CD14-positive monocyte (primary cell): ENCODE measurements around the gene GLTPD2. TPM values are rescaled to one million over a fixed set of nuclear protein-coding genes. Genes with fewer than 3 reads are reported as not detected.

Source experiments
- DNase-seq, 3 donors: peaks; one replicate each; pipeline ENCODE4 v3.0.0-alpha.2; 2011 to 2022
- H2AFZ ChIP-seq: 2 replicates; pipeline ENCODE4 v1.6.0; 2012; ENCODE audit warnings: mild to moderate bottlenecking, low read depth, low read length, inconsistent platforms; ENCODE audit not compliant: insufficient read depth, poor library complexity, severe bottlenecking
- H3K27ac ChIP-seq, 2 donors: 1 replicate in 1 of 2; 2 replicates in 1 of 2; pipeline ENCODE4 v1.5.1; 2012 to 2013; ENCODE audit warnings: low read length in 2 of 2, control low read depth in 1 of 2, inconsistent platforms in 1 of 2, low read depth in 1 of 2, mild to moderate bottlenecking in 1 of 2
- H3K27me3 ChIP-seq, 2 donors: one replicate each; pipeline versions ENCODE4 v1.6.0 to v1.6.1; 2011 to 2013; ENCODE audit warnings: low read length in 2 of 2; ENCODE audit not compliant: control insufficient read depth in 2 of 2, insufficient read depth in 2 of 2
- H3K36me3 ChIP-seq, 2 donors: replicated peaks in 1 of 2; 1 replicate in 1 of 2; 2 replicates in 1 of 2; pipeline versions ENCODE4 v1.5.1 to v1.6.1; 2012 to 2013; ENCODE audit warnings: low read length in 2 of 2, control low read depth in 1 of 2, inconsistent platforms in 1 of 2, mild to moderate bottlenecking in 1 of 2; ENCODE audit not compliant: insufficient read depth in 2 of 2, control insufficient read depth in 1 of 2
- H3K4me1 ChIP-seq, 2 donors: 1 replicate in 1 of 2; 2 replicates in 1 of 2; pipeline versions ENCODE4 v1.5.1 to v1.6.1; 2012 to 2013; ENCODE audit warnings: low read length in 2 of 2, control low read depth in 1 of 2, inconsistent platforms in 1 of 2, mild to moderate bottlenecking in 1 of 2, moderate library complexity in 1 of 2; ENCODE audit not compliant: insufficient read depth in 2 of 2, control insufficient read depth in 1 of 2
- H3K4me2 ChIP-seq: replicated peaks from 2 replicates; pipeline ENCODE3; 2012; ENCODE audit warnings: low read length, moderate library complexity, mild to moderate bottlenecking; ENCODE audit not compliant: poor library complexity, severe bottlenecking; ENCODE audit errors: extremely low read depth
- H3K4me3 ChIP-seq, 3 experiments: fragments of 200-600 bp in 1 of 3; sonication (generic) in 1 of 3; replicated peaks in 1 of 3; 1 replicate in 2 of 3; 2 replicates in 1 of 3; pipeline ENCODE4 v1.5.1; 2011 to 2013; ENCODE audit warnings: low read length in 3 of 3, mild to moderate bottlenecking in 3 of 3, control low read depth in 2 of 3, low read depth in 2 of 3, inconsistent platforms in 1 of 3, moderate library complexity in 1 of 3
- H3K79me2 ChIP-seq: 2 replicates; pipeline ENCODE4 v1.6.0; 2012; ENCODE audit warnings: mild to moderate bottlenecking, control low read depth, inconsistent platforms, low read length, moderate library complexity; ENCODE audit not compliant: insufficient read depth
- H3K9ac ChIP-seq: 2 replicates; pipeline ENCODE4 v1.6.0; 2017; ENCODE audit warnings: low read length, mild to moderate bottlenecking; ENCODE audit not compliant: insufficient read depth, poor library complexity, severe bottlenecking
- H3K9me3 ChIP-seq, 2 donors: replicated peaks in 1 of 2; 1 replicate in 1 of 2; 2 replicates in 1 of 2; pipeline versions ENCODE4 v1.5.1 to v1.6.1; 2012 to 2013; ENCODE audit warnings: low read length in 2 of 2, control low read depth in 1 of 2; ENCODE audit not compliant: control insufficient read depth in 1 of 2, insufficient read depth in 1 of 2
- H4K20me1 ChIP-seq: 2 replicates; pipeline ENCODE4 v1.6.0; 2012; ENCODE audit warnings: mild to moderate bottlenecking, low read length, control low read depth, moderate library complexity; ENCODE audit not compliant: insufficient read depth
- H3K27ac Mint-ChIP-seq, 7 donors: one replicate each; pipeline ENCODE4 v1.8.0; 2020; ENCODE audit warnings: mild to moderate bottlenecking in 7 of 7, mixed read lengths in 7 of 7, moderate library complexity in 6 of 7, inconsistent platforms in 2 of 7
- H3K27me3 Mint-ChIP-seq, 3 donors: one replicate each; pipeline ENCODE4 v1.8.0; 2021 to 2022; ENCODE audit warnings: low read depth in 3 of 3, mild to moderate bottlenecking in 3 of 3, mixed read lengths in 3 of 3, moderate library complexity in 3 of 3, inconsistent platforms in 1 of 3
- H3K36me3 Mint-ChIP-seq, 2 donors: one replicate each; pipeline ENCODE4 v1.8.0; 2020; ENCODE audit warnings: mixed read lengths in 2 of 2, inconsistent platforms in 1 of 2, mild to moderate bottlenecking in 1 of 2
- H3K4me1 Mint-ChIP-seq: one replicate; pipeline ENCODE4 v1.8.0; 2020; ENCODE audit warnings: mild to moderate bottlenecking, mixed read lengths
- H3K4me3 Mint-ChIP-seq, 2 donors: one replicate each; pipeline ENCODE4 v1.8.0; 2020; ENCODE audit warnings: mild to moderate bottlenecking in 2 of 2, mixed read lengths in 2 of 2, moderate library complexity in 1 of 2
- H3K9me3 Mint-ChIP-seq, 7 donors: one replicate each; pipeline ENCODE4 v1.8.0; 2020 to 2022; ENCODE audit warnings: mixed read lengths in 7 of 7, mild to moderate bottlenecking in 6 of 7, moderate library complexity in 6 of 7, inconsistent platforms in 2 of 7
- CTCF ChIP-seq: fragments of 200-600 bp; IDR thresholded peaks from one replicate; pipeline ENCODE4 v1.8.0; 2022; ENCODE audit warnings: antibody characterized with exemption, mild to moderate bottlenecking
- WGBS: methylation state at CpG from one replicate; pipeline ENCODE4 v1.1.5; 2013; ENCODE audit warnings: missing lambda C conversion rate; ENCODE audit not compliant: insufficient coverage; 5-methylcytosine and 5-hydroxymethylcytosine counted together
- intact Hi-C, 2 donors: fragments of 100-400 bp; cut with micrococcal nuclease; formaldehyde crosslinking; loops; one replicate each; pipeline versions ENCODE4 v1.15.0 to v1.15.1; 2023
- polyA plus RNA-seq, 3 donors: library from polyadenylated mRNA; depleted of rRNA in 1 of 3; unstranded in 2 of 3; stranded (reverse) in 1 of 3; fragments of 300-500 nt in 2 of 3; fragments of >200 nt in 1 of 3; fragmentation: Illumina TruSeq in 2 of 3; gene quantifications; 1 replicate in 2 of 3; 2 replicates in 1 of 3; pipeline ENCODE4 v1.2.3, GENCODE V29; 2012 to 2021

Gene GLTPD2
- polyA plus RNA-seq, 3 donors, result 0.27 to 2.1 (median 1.5) TPM

- no peak for DNase-seq
- peak overlapping the region in 1 of 7 donors; percentile 64 for H3K27ac Mint-ChIP-seq
- H3K9me3 Mint-ChIP-seq, result peaks cover 0 to 4% (median 2%) of the 10 kb centered on the region in 7 donors
- peaks cover 8 to 10% of the 10 kb centered on the region in 2 donors for H3K4me1 ChIP-seq
- H3K27me3 Mint-ChIP-seq, result peaks cover 16 to 24% (median 23%) of the 10 kb centered on the region in 3 donors
- H3K4me3 Mint-ChIP-seq, result no peak overlapping the region
- H2AFZ ChIP-seq, result no peak overlapping the region
- no peak overlapping the region for H3K4me3 ChIP-seq
- H3K79me2 ChIP-seq, result no peaks in the 10 kb centered on the region
- H3K27ac ChIP-seq, result no peak overlapping the region
- H4K20me1 ChIP-seq, result peaks cover 19% of the 10 kb centered on the region
- no peak for TF ChIP-seq CTCF
- WGBS, result 88% methylated on average over 3 of the region's 12 CpGs
- H3K4me1 Mint-ChIP-seq, result peaks cover 19% of the 10 kb centered on the region
- H3K36me3 ChIP-seq, result peaks cover 28 to 57% of the 10 kb centered on the region in 2 donors
- no peak overlapping the region for H3K4me2 ChIP-seq
- peaks cover under 1 to 14% of the 10 kb centered on the region in 2 donors for H3K27me3 ChIP-seq
- intact Hi-C loops, result loop anchor here in 1 of 2 donors (10.0 kb wide), 1 partner anchor 73 kb away; no protein-coding TSS in a partner anchor
- H3K9ac ChIP-seq, result no peak overlapping the region
- no peaks in the 10 kb centered on the region for H3K9me3 ChIP-seq
- peaks cover 62 to 67% of the 10 kb centered on the region in 2 donors for H3K36me3 Mint-ChIP-seq
Observed at GRCh38 chr17:4811471-4811870, 22.7 kb downstream of the GLTPD2 start.

DNA sequence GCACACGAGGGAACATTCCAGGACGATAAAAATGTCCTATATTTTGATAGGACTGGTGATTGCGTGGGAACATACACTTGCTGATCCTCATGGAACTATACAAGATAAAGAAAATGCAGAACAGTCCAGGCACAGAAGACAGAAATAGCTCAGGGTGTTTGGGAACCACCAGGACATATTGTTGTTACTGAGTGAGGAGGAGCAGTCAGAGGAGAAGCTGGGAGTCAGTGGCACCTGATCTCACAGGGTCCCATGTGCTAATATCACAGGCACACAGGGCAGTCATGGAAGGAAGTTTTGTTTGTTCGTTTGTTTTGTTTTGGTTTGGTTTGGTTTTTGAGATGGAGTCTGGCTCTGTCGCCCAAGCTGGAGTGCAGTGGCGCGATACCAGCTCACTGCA, 23.9 kb downstream of the GLTPD2 start:
- H3K27ac Mint-ChIP-seq, result no peak overlapping the region
- Histone ChIP-seq H3K4me2 (no peak overlapping the region), H3K9me3 (no peaks in the 10 kb centered on the region), H2AFZ (no peak overlapping the region), H3K36me3 (peaks cover 35 to 69% of the 10 kb centered on the region in 2 donors), H3K27ac (no peak overlapping the region), H3K79me2 (no peaks in the 10 kb centered on the region), H4K20me1 (peaks cover 18% of the 10 kb centered on the region), H3K27me3 (peaks cover 0 to 11% of the 10 kb centered on the region in 2 donors), H3K4me1 (peaks cover 5 to 7% of the 10 kb centered on the region in 2 donors), H3K4me3 (no peak overlapping the region), H3K9ac (no peak overlapping the region)
- peaks cover 14 to 22% (median 19%) of the 10 kb centered on the region in 3 donors for H3K27me3 Mint-ChIP-seq
- WGBS, result 91% methylated on average over 6 of the region's 7 CpGs
- intact Hi-C loops, result loop anchor here in 1 of 2 donors (10.0 kb wide), 1 partner anchor 72 kb away; no protein-coding TSS in a partner anchor
- H3K4me1 Mint-ChIP-seq, result peaks cover 17% of the 10 kb centered on the region
- H3K4me3 Mint-ChIP-seq, result no peak overlapping the region
- no peak for DNase-seq
- peaks cover 0 to 4% (median 2%) of the 10 kb centered on the region in 7 donors for H3K9me3 Mint-ChIP-seq
- H3K36me3 Mint-ChIP-seq, result peaks cover 69 to 75% of the 10 kb centered on the region in 2 donors
- no peak for TF ChIP-seq CTCF
